ENCODE measurements around the gene DDX21. TPM values are rescaled to one million over a fixed set of nuclear protein-coding genes. Genes with fewer than 3 reads are reported as not detected.

The DDX21 gene
- total and polyA plus RNA-seq, 9 of the 15 experiments (the other 6 are each of a cell fraction or from before 2014, with no cell fraction given): 143 to 365 (median 281) TPM

DNA sequence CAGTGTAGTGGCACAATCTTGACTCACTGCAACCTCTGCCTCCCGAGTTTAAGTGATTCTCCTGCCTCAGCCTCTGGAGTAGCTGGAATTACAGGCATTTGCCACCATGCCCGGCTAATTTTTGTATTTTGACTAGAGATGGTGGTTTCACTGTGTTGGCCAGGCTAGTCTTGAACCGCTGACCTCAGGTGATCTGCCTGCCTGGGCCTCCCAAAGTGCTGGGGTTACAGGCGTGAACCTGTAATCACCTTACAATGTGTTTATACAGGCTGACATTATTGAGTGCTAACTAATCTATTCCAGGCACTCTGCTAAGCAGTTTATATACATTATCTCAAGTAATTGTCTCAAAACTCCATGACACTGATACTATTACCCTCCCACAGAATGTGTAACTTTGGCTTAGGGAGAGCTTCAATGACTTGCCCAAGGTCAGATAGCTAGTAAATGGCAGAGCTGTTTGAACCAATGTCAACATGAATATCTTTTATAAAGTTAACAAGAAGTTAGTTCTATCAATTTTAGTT lies 69.5 kb downstream of the DDX21 start (continued):
- no peak for TF ChIP-seq ZBTB33 (CRISPR knock-in tag; IDR thresholded peaks at IDR 0.05)
- TF ChIP-seq, protein P1, sequence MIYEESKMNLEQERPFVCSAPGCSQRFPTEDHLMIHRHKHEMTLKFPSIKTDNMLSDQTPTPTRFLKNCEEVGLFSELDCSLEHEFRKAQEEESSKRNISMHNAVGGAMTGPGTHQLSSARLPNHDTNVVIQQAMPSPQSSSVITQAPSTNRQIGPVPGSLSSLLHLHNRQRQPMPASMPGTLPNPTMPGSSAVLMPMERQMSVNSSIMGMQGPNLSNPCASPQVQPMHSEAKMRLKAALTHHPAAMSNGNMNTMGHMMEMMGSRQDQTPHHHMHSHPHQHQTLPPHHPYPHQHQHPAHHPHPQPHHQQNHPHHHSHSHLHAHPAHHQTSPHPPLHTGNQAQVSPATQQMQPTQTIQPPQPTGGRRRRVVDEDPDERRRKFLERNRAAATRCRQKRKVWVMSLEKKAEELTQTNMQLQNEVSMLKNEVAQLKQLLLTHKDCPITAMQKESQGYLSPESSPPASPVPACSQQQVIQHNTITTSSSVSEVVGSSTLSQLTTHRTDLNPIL (CRISPR knock-in tag; IDR thresholded peaks at IDR 0.05): no peak
- TF ChIP-seq KDM1A (IDR thresholded peaks at IDR 0.05): peak; percentile 32 to 54; a peak in 2 of 4 replicates
- TF ChIP-seq CBFA2T3 (IDR thresholded peaks at IDR 0.05): peak; percentile 57; the same call in 1 of the 2 replicates
- TF ChIP-seq TBL1XR1 (IDR thresholded peaks at IDR 0.05; ENCODE audit: low read length in 2 of 2): no peak
- TF ChIP-seq ESRRA (IDR thresholded peaks at IDR 0.05; ENCODE audit: borderline replicate concordance, low read depth): peak; percentile 26; the same call in 1 of the 2 replicates
- TF ChIP-seq NFE2 (IDR thresholded peaks at IDR 0.05; ENCODE audit: low read depth): no peak
- no peak for TF ChIP-seq IRF9 (tag; IDR thresholded peaks at IDR 0.05)
- TF ChIP-seq CTBP1 (IDR thresholded peaks at IDR 0.05; ENCODE audit: borderline replicate concordance): no peak
- 0 out of 4 replicates have a peak, but pooled peaks of 1 of the 2 experiments have one; percentile 14 for TF ChIP-seq RCOR1 (IDR thresholded peaks at IDR 0.05; ENCODE audit: borderline replicate concordance in 1 of 2, low read depth in 2 of 2, low read length in 2 of 2)
- no peak for TF ChIP-seq HLTF (IDR thresholded peaks at IDR 0.05)

All from K562 (cell line).